ENCODE measurements around the gene C11orf68.
"Not testable (repeated sequence)": the region's sequence is repeated elsewhere in the genome, so short reads cannot be mapped to it uniquely, and the experiment has no call there.

- TF ChIP-seq CTCF (IDR thresholded peaks at IDR 0.05; ENCODE audit: insufficient read depth, low read depth, low read length); EZH2 (IDR thresholded peaks at IDR 0.05; ENCODE audit: insufficient read depth, low read length): not testable (repeated sequence)
Observed at GRCh38 chr11:65950711-65951110, 31.8 kb upstream of the C11orf68 start.
